ENCODE measurements around the gene FSIP1.

GRCh38 chr15:39649757-39650156 lies 132.9 kb downstream of the FSIP1 start:
- TF ChIP-seq POLR2A (IDR thresholded peaks at IDR 0.05) (no peak), CTCF (IDR thresholded peaks at IDR 0.05) (no peak)
